Activated CD4-positive, alpha-beta T cell treated with anti-CD3 and anti-CD28 coated beads, Interleukin-2, amount 50 U/mL, for 4 hours (primary cell): ENCODE data around the gene LY86.

Experiments
- DNase-seq, 2 experiments: peaks; one replicate each; pipeline ENCODE4 v3.0.0-alpha.2; 2020

Gene LY86

DNA sequence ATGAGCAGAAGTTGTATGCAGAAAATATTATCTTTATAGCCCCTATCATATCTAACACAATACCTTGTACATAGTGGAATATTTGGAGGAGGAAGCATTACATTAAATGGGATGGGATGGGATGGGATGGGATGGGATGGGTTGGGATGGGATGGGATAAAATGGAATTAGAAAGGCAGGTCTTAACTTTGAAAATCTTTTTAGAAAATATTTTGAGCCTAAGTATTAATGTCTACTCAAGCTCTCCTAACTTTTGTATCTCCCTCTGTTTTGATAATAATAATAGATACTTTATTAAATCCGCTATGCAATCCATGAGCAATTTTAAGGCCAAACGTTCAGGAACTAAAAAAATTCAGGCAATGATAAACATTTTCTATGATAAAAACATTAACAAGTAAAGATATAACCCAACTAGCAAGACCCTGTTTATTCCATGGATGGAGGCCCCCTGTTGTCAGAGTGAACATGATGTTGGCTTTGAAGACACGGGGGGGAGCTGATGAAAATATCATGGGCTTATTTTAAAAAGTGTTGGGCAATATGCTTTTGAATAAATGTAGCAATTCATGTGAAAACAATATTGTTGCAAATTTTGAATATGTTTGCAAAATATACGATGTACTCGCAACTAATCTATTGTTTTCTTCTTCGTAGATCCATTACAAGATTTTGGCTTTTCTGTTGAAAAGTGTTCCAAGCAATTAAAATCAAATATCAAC lies 35.9 kb downstream of the LY86 start:
- no peak for DNase-seq

- DNase-seq = no peak
Measured at GRCh38 chr6:6626187-6626586, 37.7 kb downstream of the LY86 start.

GRCh38 chr6:6629402-6629801 lies 40.9 kb downstream of the LY86 start:
- DNase-seq = no peak

DNA sequence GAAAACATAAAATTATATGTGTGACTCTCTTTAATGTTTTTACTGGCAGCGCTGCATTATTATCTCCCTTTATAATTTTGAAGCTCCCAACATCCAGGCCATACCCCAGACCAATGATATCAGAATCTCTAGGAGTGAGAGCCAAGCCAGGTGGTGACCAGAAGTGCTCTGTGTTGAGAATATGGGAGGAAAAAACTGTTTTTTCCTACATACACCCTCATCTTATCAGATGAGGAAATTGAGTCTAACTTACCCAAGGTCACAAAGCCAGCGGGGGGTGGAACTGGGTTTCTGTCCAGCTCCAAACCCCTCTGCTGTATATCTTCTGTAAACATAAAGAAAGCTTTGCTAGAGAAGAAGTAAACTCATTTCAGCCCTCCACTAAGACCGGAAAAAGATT lies 42.5 kb downstream of the LY86 start:
- DNase-seq = no peak

- DNase-seq = no peak
Measured at GRCh38 chr6:6631534-6632276, 43.2 kb downstream of the LY86 start.

- DNase-seq = no peak
Measured at GRCh38 chr6:6633898-6634734, 45.6 kb downstream of the LY86 start.

DNA sequence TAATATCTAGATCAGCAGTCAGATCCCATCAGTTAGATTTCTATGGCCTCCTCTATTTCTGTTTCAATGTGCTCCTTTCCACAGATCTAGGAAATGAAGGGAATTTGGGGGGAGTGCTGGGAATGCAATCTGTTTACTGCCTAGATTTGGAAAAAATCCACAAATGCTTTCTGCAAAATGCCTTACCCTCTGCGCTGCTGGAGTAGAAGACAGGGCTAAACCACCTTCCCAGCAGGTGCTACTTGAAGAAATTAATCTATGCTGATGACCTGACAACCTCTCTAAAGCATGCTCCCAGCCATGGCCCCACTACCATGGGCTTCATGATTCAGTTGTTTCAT lies 46.2 kb downstream of the LY86 start:
- DNase-seq = no peak

DNA sequence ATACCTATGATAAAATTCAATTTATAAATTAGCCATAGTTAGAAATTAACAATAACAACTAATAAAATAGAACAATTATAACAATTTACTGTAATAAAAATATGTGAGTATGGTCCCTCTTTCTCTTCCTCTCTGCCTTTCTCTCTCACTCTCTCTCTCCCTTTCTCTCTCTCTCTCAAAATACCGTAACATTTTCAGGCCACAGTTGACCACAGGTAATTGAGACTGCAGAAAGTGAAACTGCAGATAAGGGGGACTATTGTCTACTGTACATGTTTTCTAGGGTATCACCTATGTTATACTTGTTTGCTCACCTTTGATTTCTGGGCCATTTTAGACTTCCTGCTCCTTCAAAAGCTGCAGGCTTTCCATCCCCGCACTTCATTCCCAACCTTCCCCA lies 46.8 kb downstream of the LY86 start:
- no peak for DNase-seq

DNA sequence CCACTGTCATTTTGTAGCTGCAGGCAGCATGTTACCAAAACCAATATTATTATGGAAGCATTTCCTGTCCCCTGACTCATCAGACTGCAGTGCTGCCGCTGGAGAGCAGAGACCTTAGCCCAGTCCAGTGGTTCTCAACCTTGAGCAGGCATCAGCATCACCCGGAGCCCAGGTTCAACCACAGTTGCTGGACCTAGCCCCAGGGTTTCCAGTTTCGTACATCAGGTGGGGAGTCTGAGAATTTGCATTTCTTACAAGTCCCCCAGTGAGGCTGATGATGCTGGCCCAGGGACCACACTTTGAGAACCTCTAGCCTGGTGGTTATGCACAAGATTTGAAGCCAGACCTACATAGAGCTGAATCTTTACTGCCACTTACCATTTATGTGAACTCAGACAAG lies 47.3 kb downstream of the LY86 start:
- DNase-seq = no peak

DNA sequence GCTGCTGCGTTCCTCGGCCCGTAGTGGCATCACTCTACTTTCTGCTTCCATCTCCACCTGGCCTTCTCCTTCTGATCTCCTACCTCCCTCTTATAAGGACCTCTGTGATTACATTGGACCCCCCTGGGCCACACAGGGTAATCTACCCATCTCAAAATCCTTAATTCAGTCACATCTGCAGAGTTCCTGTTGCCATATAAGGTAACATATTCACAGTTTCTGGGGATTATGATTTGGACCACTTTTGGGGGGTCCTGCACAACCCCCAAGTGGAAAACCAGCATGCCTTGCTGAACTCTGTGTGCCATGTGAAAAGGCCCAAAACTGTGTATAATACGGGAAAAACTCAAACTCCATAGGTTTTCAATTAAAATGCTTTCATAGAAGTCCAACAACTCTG lies 51.1 kb downstream of the LY86 start:
- no peak for DNase-seq

DNA sequence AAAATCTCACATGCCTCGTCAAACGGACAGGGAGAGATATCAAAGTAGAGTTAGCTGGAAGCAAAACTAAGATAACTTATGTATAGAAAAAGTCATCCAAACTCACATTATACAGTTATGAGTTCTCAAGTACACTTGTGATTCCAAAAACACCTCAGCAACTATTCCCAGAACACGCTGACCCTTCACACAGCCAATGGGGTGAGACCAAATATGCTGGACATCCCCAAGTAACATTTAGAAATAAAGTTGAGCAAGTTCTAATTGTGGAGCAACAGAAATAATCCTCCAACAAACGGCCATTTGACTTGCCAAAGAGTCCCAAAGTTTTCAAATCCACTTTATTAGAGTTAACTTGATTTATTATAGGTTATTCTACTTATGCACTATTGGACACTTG lies 52.4 kb downstream of the LY86 start:
- DNase-seq = no peak

DNA sequence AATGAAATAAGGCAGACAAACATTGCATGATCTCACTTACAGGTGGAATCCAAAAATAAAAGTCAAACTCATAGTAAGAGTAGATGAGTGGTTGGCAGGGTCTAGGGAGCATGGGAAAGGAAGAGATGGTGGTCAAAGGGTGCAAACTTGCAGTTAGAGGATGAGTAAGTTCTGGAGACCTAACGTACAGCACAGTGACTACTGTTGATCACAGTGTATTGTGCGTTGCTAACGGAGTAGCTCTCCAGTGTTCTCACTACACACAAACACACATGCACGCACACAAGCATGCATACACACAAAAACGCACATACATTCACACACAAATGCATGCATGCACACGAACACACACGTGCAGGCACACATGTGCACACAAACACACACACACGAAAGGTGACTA lies 54.9 kb downstream of the LY86 start:
- no peak for DNase-seq

GRCh38 chr6:6645261-6645917 lies 56.9 kb downstream of the LY86 start:
- no peak for DNase-seq

DNA sequence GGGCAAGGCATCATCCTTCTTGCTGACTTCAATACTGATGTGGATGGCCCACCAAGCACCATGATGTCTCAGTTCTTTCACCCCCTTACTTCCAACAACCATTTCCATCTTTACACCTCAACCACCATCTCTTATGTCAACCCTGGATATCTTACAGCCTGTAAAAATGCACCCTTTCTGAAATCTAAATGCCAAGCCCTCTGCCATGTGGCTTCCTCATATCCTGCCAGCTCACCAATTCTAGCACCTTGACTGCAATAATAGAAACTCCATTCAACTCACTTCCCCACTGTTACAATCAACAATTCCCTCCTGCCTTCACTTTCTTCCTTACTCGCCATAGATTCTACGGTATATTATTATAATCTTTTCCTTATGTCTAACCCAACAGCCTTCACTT lies 57.9 kb downstream of the LY86 start:
- DNase-seq = no peak

DNA sequence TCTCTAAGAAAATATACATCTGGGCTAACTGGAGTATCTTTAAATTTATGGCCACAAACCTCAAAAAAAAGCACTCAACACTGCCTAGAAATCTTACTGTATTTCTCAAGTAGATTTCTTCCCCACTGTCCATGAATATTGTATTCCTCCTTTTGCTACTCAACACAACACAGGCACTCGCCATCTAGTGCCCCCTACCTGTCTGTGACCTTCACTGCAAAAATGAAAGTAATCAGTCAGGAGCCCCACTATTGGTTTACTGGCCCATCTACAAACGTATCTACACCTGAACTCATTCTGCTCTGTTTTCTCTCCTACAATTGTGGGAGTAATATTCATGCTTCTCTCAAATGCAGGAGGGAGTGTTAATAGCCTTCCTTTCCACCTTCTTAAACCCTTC lies 58.3 kb downstream of the LY86 start:
- DNase-seq = no peak

DNA sequence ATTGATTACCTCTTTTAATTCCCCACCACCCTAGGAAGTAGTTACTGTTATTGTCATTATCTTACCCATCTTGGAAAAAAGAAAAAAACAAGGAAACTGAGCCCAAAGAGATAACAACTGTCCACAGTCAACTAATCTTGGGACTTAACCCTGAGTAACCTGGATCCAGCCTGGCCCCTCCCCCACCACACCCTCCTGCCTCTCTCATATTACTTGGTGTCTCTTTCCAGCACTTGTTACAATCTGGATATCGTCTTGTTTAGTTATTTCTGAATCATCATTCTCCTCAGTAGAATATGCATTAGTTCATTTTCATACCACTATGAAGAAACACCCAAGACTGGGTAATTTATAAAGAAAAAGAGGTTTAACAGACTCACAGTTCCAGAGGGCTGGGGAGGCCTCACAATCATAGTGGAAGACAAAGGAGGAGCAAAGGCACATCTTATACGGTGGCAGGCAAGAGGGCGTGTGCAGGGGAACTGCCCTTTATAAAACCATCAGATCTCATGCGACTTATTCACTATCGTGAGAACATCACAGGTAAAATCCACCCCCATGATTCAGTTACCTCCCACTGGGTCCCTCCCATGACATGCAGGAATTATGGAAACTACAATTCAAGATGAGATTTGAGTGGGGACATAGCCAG lies 60.3 kb downstream of the LY86 start:
- no peak for DNase-seq

GRCh38 chr6:6649824-6650349 lies 61.4 kb downstream of the LY86 start:
- no peak for DNase-seq

- no peak for DNase-seq
Measured at GRCh38 chr6:6650839-6651238, 62.3 kb downstream of the LY86 start.

- DNase-seq = no peak
Measured at GRCh38 chr6:6651335-6651734, 62.8 kb downstream of the LY86 start.

GRCh38 chr6:6652932-6653331 lies 64.4 kb downstream of the LY86 start:
- no peak for DNase-seq

GRCh38 chr6:6654599-6655575 lies 66.4 kb downstream of the LY86 start:
- DNase-seq = peak; percentile 15 to 37
